ENCODE measurements around the gene TRMT1. TPM values are rescaled to one million over a fixed set of nuclear protein-coding genes. Genes with fewer than 3 reads are reported as not detected.

The TRMT1 gene
- polyA plus RNA-seq, 4 donors, result 18.6 to 37.5 (median 28.3) TPM

- DNase-seq, result no peak
- FAIRE-seq, result no peak
- Histone ChIP-seq H3K36me3 (ENCODE audit: control insufficient read depth in 3 of 3, insufficient read depth in 2 of 3, low read depth in 1 of 3, low read length in 3 of 3) (peaks cover 22 to 66% (median 25%) of the 10 kb centered on the region in 3 donors), H3K27ac (ENCODE audit: low read depth in 1 of 3, low read length in 2 of 3) (no peak overlapping the region), H3K27me3 (ENCODE audit: control insufficient read depth in 3 of 3, insufficient read depth in 3 of 3, low read length in 3 of 3) (no peaks in the 10 kb centered on the region), H3K4me3 (ENCODE audit: low read depth in 1 of 3, low read length in 3 of 3) (no peak overlapping the region), H3K9me3 (ENCODE audit: control insufficient read depth in 2 of 2, insufficient read depth in 1 of 2, low read depth in 1 of 2, low read length in 1 of 2) (no peaks in the 10 kb centered on the region), H3K4me1 (ENCODE audit: control insufficient read depth in 3 of 3, insufficient read depth in 2 of 3, low read depth in 1 of 3, low read length in 2 of 3) (no peaks in the 10 kb centered on the region)
- 81 to 87% (median 86%) methylated on average over 9 to 11 of the region's 11 CpGs for WGBS, 3 donors
Observed at GRCh38 chr19:13139633-13140311, 23.2 kb upstream of the TRMT1 start.

DNA sequence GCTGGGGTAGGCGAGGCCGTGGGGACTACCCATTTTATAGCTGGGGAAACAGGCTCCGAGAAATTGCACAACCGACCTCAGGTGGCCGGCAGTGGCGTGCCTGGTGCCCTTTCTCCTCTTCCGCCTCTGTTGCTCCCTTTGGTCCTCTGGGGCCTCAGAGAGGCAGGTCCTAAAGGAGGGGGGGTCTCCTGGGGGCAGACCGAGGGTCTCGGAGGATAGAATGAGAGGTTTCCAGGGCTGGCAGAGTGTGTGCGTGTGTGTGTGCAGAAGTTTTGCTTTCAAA is 22.3 kb upstream of the TRMT1 start:
- Histone ChIP-seq H3K4me1 (ENCODE audit: control insufficient read depth in 3 of 3, insufficient read depth in 2 of 3, low read depth in 1 of 3, low read length in 2 of 3) (no peaks in the 10 kb centered on the region), H3K9me3 (ENCODE audit: control insufficient read depth in 2 of 2, insufficient read depth in 1 of 2, low read depth in 1 of 2, low read length in 1 of 2) (no peaks in the 10 kb centered on the region), H3K27me3 (ENCODE audit: control insufficient read depth in 3 of 3, insufficient read depth in 3 of 3, low read length in 3 of 3) (no peaks in the 10 kb centered on the region), H3K36me3 (ENCODE audit: control insufficient read depth in 3 of 3, insufficient read depth in 2 of 3, low read depth in 1 of 3, low read length in 3 of 3) (peaks cover 19 to 57% (median 22%) of the 10 kb centered on the region in 3 donors), H3K27ac (ENCODE audit: low read depth in 1 of 3, low read length in 2 of 3) (no peak overlapping the region), H3K4me3 (ENCODE audit: low read depth in 1 of 3, low read length in 3 of 3) (no peak overlapping the region)
- WGBS, 3 donors, result 75 to 87% (median 78%) methylated on average over 9 to 10 of the region's 10 CpGs
- FAIRE-seq (no peak), DNase-seq (no peak)

GRCh38 chr19:13138171-13138915 is 21.8 kb upstream of the TRMT1 start:
- Histone ChIP-seq H3K36me3 (ENCODE audit: control insufficient read depth in 3 of 3, insufficient read depth in 2 of 3, low read depth in 1 of 3, low read length in 3 of 3) (peaks cover 19 to 56% (median 22%) of the 10 kb centered on the region in 3 donors), H3K4me3 (ENCODE audit: low read depth in 1 of 3, low read length in 3 of 3) (no peak overlapping the region), H3K9me3 (ENCODE audit: control insufficient read depth in 2 of 2, insufficient read depth in 1 of 2, low read depth in 1 of 2, low read length in 1 of 2) (no peaks in the 10 kb centered on the region), H3K27ac (ENCODE audit: low read depth in 1 of 3, low read length in 2 of 3) (no peak overlapping the region), H3K27me3 (ENCODE audit: control insufficient read depth in 3 of 3, insufficient read depth in 3 of 3, low read length in 3 of 3) (no peaks in the 10 kb centered on the region), H3K4me1 (ENCODE audit: control insufficient read depth in 3 of 3, insufficient read depth in 2 of 3, low read depth in 1 of 3, low read length in 2 of 3) (no peaks in the 10 kb centered on the region)
- 88 to 89% (median 89%) methylated on average over 38 to 40 of the region's 40 CpGs for WGBS, 3 donors
- DNase-seq (no peak), FAIRE-seq (no peak)

- FAIRE-seq, result no peak
- no peak overlapping the region for H3K4me3 ChIP-seq (ENCODE audit: low read depth in 1 of 3, low read length in 3 of 3)
- no peak overlapping the region for H3K27ac ChIP-seq (ENCODE audit: low read depth in 1 of 3, low read length in 2 of 3)
- no peaks in the 10 kb centered on the region for H3K27me3 ChIP-seq (ENCODE audit: control insufficient read depth in 3 of 3, insufficient read depth in 3 of 3, low read length in 3 of 3)
- no peaks in the 10 kb centered on the region for H3K9me3 ChIP-seq (ENCODE audit: control insufficient read depth in 2 of 2, insufficient read depth in 1 of 2, low read depth in 1 of 2, low read length in 1 of 2)
- H3K36me3 ChIP-seq (ENCODE audit: control insufficient read depth in 3 of 3, insufficient read depth in 2 of 3, low read depth in 1 of 3, low read length in 3 of 3), result peaks cover 19 to 58% (median 22%) of the 10 kb centered on the region in 3 donors
- WGBS, 3 donors, result 91 to 94% (median 93%) methylated on average over 28 of the region's 28 CpGs
- no peaks in the 10 kb centered on the region for H3K4me1 ChIP-seq (ENCODE audit: control insufficient read depth in 3 of 3, insufficient read depth in 2 of 3, low read depth in 1 of 3, low read length in 2 of 3)
- DNase-seq, result no peak
Observed at GRCh38 chr19:13137290-13137794, 20.8 kb upstream of the TRMT1 start.

- H3K27ac ChIP-seq (ENCODE audit: low read depth in 1 of 3, low read length in 2 of 3), result no peak overlapping the region
- no peaks in the 10 kb centered on the region for H3K9me3 ChIP-seq (ENCODE audit: control insufficient read depth in 2 of 2, insufficient read depth in 1 of 2, low read depth in 1 of 2, low read length in 1 of 2)
- no peak for DNase-seq
- peaks cover 19 to 62% (median 22%) of the 10 kb centered on the region in 3 donors for H3K36me3 ChIP-seq (ENCODE audit: control insufficient read depth in 3 of 3, insufficient read depth in 2 of 3, low read depth in 1 of 3, low read length in 3 of 3)
- 95 to 97% (median 96%) methylated on average over 49 to 60 of the region's 60 CpGs for WGBS, 3 donors
- no peak for FAIRE-seq
- no peak overlapping the region for H3K4me3 ChIP-seq (ENCODE audit: low read depth in 1 of 3, low read length in 3 of 3)
- no peaks in the 10 kb centered on the region for H3K4me1 ChIP-seq (ENCODE audit: control insufficient read depth in 3 of 3, insufficient read depth in 2 of 3, low read depth in 1 of 3, low read length in 2 of 3)
- H3K27me3 ChIP-seq (ENCODE audit: control insufficient read depth in 3 of 3, insufficient read depth in 3 of 3, low read length in 3 of 3), result no peaks in the 10 kb centered on the region
Observed at GRCh38 chr19:13135068-13136062, 18.8 kb upstream of the TRMT1 start.

DNA sequence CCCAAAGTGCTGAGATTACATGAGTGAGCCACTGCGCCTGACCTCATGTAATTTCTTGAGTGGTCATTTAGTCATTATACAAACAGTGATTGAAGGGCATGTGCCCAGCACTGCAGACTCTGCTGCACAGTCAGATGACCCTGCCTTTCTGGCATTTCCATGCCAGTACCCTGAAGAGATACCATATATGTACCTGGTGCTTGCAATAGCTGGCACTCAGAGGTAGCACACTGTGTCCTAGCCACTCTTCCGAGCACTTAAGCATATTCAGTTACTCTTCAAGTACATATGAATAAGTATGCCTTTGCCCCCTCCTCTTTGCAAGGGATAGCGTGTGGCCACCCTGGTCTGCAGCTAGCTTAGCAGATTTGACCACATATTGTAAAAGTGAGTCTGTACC is 18.1 kb upstream of the TRMT1 start:
- Histone ChIP-seq H3K4me3 (ENCODE audit: low read depth in 1 of 3, low read length in 3 of 3) (no peak overlapping the region), H3K36me3 (ENCODE audit: control insufficient read depth in 3 of 3, insufficient read depth in 2 of 3, low read depth in 1 of 3, low read length in 3 of 3) (peaks cover 19 to 60% (median 22%) of the 10 kb centered on the region in 3 donors), H3K27ac (ENCODE audit: low read depth in 1 of 3, low read length in 2 of 3) (no peak overlapping the region), H3K27me3 (ENCODE audit: control insufficient read depth in 3 of 3, insufficient read depth in 3 of 3, low read length in 3 of 3) (no peaks in the 10 kb centered on the region), H3K4me1 (ENCODE audit: control insufficient read depth in 3 of 3, insufficient read depth in 2 of 3, low read depth in 1 of 3, low read length in 2 of 3) (no peaks in the 10 kb centered on the region), H3K9me3 (ENCODE audit: control insufficient read depth in 2 of 2, insufficient read depth in 1 of 2, low read depth in 1 of 2, low read length in 1 of 2) (no peaks in the 10 kb centered on the region)
- FAIRE-seq, result no peak
- WGBS, 3 donors, result 95% methylated on average over 3 of the region's 3 CpGs
- DNase-seq, result no peak

- Histone ChIP-seq H3K36me3 (ENCODE audit: control insufficient read depth in 3 of 3, insufficient read depth in 2 of 3, low read depth in 1 of 3, low read length in 3 of 3) (peaks cover 17 to 57% (median 19%) of the 10 kb centered on the region in 3 donors), H3K4me1 (ENCODE audit: control insufficient read depth in 3 of 3, insufficient read depth in 2 of 3, low read depth in 1 of 3, low read length in 2 of 3) (no peaks in the 10 kb centered on the region), H3K9me3 (ENCODE audit: control insufficient read depth in 2 of 2, insufficient read depth in 1 of 2, low read depth in 1 of 2, low read length in 1 of 2) (no peaks in the 10 kb centered on the region), H3K27ac (ENCODE audit: low read depth in 1 of 3, low read length in 2 of 3) (no peak overlapping the region), H3K4me3 (ENCODE audit: low read depth in 1 of 3, low read length in 3 of 3) (no peak overlapping the region), H3K27me3 (ENCODE audit: control insufficient read depth in 3 of 3, insufficient read depth in 3 of 3, low read length in 3 of 3) (no peaks in the 10 kb centered on the region)
- FAIRE-seq, result no peak
- DNase-seq, result no peak
- 70 to 85% (median 82%) methylated on average over 12 of the region's 12 CpGs for WGBS, 3 donors
Observed at GRCh38 chr19:13133241-13133870, 16.8 kb upstream of the TRMT1 start.
